ENCODE results near the gene RHEX.

Gene RHEX

GRCh38 chr1:206106328-206107167, 53.6 kb downstream of the RHEX start:
- Histone ChIP-seq H3K9ac (ENCODE audit: low read length) (no peak overlapping the region), H3K9me3 (ENCODE audit: control insufficient read depth, low read length) (no peaks in the 10 kb centered on the region), H3K27me3 (ENCODE audit: control insufficient read depth, insufficient read depth, low read length) (no peaks in the 10 kb centered on the region), H3K4me3 (ENCODE audit: low read length) (no peak overlapping the region), H3K4me1 (ENCODE audit: control insufficient read depth, insufficient read depth, low read length) (no peaks in the 10 kb centered on the region), H3K36me3 (ENCODE audit: control insufficient read depth, insufficient read depth, low read length) (no peaks in the 10 kb centered on the region)

- H3K9me3 ChIP-seq (ENCODE audit: control insufficient read depth, low read length): no peaks in the 10 kb centered on the region
- no peaks in the 10 kb centered on the region for H3K4me1 ChIP-seq (ENCODE audit: control insufficient read depth, insufficient read depth, low read length)
- H3K27me3 ChIP-seq (ENCODE audit: control insufficient read depth, insufficient read depth, low read length): no peaks in the 10 kb centered on the region
- H3K4me3 ChIP-seq (ENCODE audit: low read length): no peak overlapping the region
- H3K36me3 ChIP-seq (ENCODE audit: control insufficient read depth, insufficient read depth, low read length): no peaks in the 10 kb centered on the region
- no peak overlapping the region for H3K9ac ChIP-seq (ENCODE audit: low read length)
Measured at GRCh38 chr1:206107168-206107544, 54.2 kb downstream of the RHEX start.

- Histone ChIP-seq H3K36me3 (ENCODE audit: control insufficient read depth, insufficient read depth, low read length) (no peaks in the 10 kb centered on the region), H3K9me3 (ENCODE audit: control insufficient read depth, low read length) (no peaks in the 10 kb centered on the region), H3K4me3 (ENCODE audit: low read length) (no peak overlapping the region), H3K4me1 (ENCODE audit: control insufficient read depth, insufficient read depth, low read length) (peaks cover 14% of the 10 kb centered on the region), H3K9ac (ENCODE audit: low read length) (no peak overlapping the region), H3K27me3 (ENCODE audit: control insufficient read depth, insufficient read depth, low read length) (no peaks in the 10 kb centered on the region)
Measured at GRCh38 chr1:206108635-206109034, 55.7 kb downstream of the RHEX start.

GRCh38 chr1:206109718-206110117, 56.7 kb downstream of the RHEX start:
- no peak overlapping the region for H3K9ac ChIP-seq (ENCODE audit: low read length)
- H3K4me1 ChIP-seq (ENCODE audit: control insufficient read depth, insufficient read depth, low read length): peaks cover 14% of the 10 kb centered on the region
- H3K27me3 ChIP-seq (ENCODE audit: control insufficient read depth, insufficient read depth, low read length): no peaks in the 10 kb centered on the region
- H3K4me3 ChIP-seq (ENCODE audit: low read length): no peak overlapping the region
- no peaks in the 10 kb centered on the region for H3K36me3 ChIP-seq (ENCODE audit: control insufficient read depth, insufficient read depth, low read length)
- H3K9me3 ChIP-seq (ENCODE audit: control insufficient read depth, low read length): no peaks in the 10 kb centered on the region

- H3K9ac ChIP-seq (ENCODE audit: low read length): no peak overlapping the region
- no peaks in the 10 kb centered on the region for H3K27me3 ChIP-seq (ENCODE audit: control insufficient read depth, insufficient read depth, low read length)
- peaks cover 14% of the 10 kb centered on the region for H3K4me1 ChIP-seq (ENCODE audit: control insufficient read depth, insufficient read depth, low read length)
- no peaks in the 10 kb centered on the region for H3K9me3 ChIP-seq (ENCODE audit: control insufficient read depth, low read length)
- no peak overlapping the region for H3K4me3 ChIP-seq (ENCODE audit: low read length)
- no peaks in the 10 kb centered on the region for H3K36me3 ChIP-seq (ENCODE audit: control insufficient read depth, insufficient read depth, low read length)
Measured at GRCh38 chr1:206110161-206110560, 57.2 kb downstream of the RHEX start.

GRCh38 chr1:206110820-206111219, 57.8 kb downstream of the RHEX start:
- H3K36me3 ChIP-seq (ENCODE audit: control insufficient read depth, insufficient read depth, low read length): no peaks in the 10 kb centered on the region
- no peak overlapping the region for H3K9ac ChIP-seq (ENCODE audit: low read length)
- no peaks in the 10 kb centered on the region for H3K9me3 ChIP-seq (ENCODE audit: control insufficient read depth, low read length)
- no peak overlapping the region for H3K4me3 ChIP-seq (ENCODE audit: low read length)
- H3K27me3 ChIP-seq (ENCODE audit: control insufficient read depth, insufficient read depth, low read length): no peaks in the 10 kb centered on the region
- H3K4me1 ChIP-seq (ENCODE audit: control insufficient read depth, insufficient read depth, low read length): peaks cover 14% of the 10 kb centered on the region

- Histone ChIP-seq H3K9ac (ENCODE audit: low read length) (no peak overlapping the region), H3K4me1 (ENCODE audit: control insufficient read depth, insufficient read depth, low read length) (peaks cover 14% of the 10 kb centered on the region), H3K27me3 (ENCODE audit: control insufficient read depth, insufficient read depth, low read length) (no peaks in the 10 kb centered on the region), H3K4me3 (ENCODE audit: low read length) (no peak overlapping the region), H3K36me3 (ENCODE audit: control insufficient read depth, insufficient read depth, low read length) (no peaks in the 10 kb centered on the region), H3K9me3 (ENCODE audit: control insufficient read depth, low read length) (no peaks in the 10 kb centered on the region)
Measured at GRCh38 chr1:206111271-206111927, 58.4 kb downstream of the RHEX start.

GRCh38 chr1:206112600-206113301, 59.8 kb downstream of the RHEX start:
- H3K9me3 ChIP-seq (ENCODE audit: control insufficient read depth, low read length): no peaks in the 10 kb centered on the region
- H3K27me3 ChIP-seq (ENCODE audit: control insufficient read depth, insufficient read depth, low read length): peaks cover 10% of the 10 kb centered on the region
- no peak overlapping the region for H3K4me3 ChIP-seq (ENCODE audit: low read length)
- H3K9ac ChIP-seq (ENCODE audit: low read length): no peak overlapping the region
- peaks cover 24% of the 10 kb centered on the region for H3K4me1 ChIP-seq (ENCODE audit: control insufficient read depth, insufficient read depth, low read length)
- H3K36me3 ChIP-seq (ENCODE audit: control insufficient read depth, insufficient read depth, low read length): no peaks in the 10 kb centered on the region

- Histone ChIP-seq H3K9ac (ENCODE audit: low read length) (no peak overlapping the region), H3K9me3 (ENCODE audit: control insufficient read depth, low read length) (no peaks in the 10 kb centered on the region), H3K36me3 (ENCODE audit: control insufficient read depth, insufficient read depth, low read length) (no peaks in the 10 kb centered on the region), H3K4me3 (ENCODE audit: low read length) (no peak overlapping the region), H3K27me3 (ENCODE audit: control insufficient read depth, insufficient read depth, low read length) (peaks cover 16% of the 10 kb centered on the region), H3K4me1 (ENCODE audit: control insufficient read depth, insufficient read depth, low read length) (peaks cover 27% of the 10 kb centered on the region)
Measured at GRCh38 chr1:206114692-206115640, 62.0 kb downstream of the RHEX start.

GRCh38 chr1:206115791-206116190, 62.8 kb downstream of the RHEX start:
- no peaks in the 10 kb centered on the region for H3K36me3 ChIP-seq (ENCODE audit: control insufficient read depth, insufficient read depth, low read length)
- no peak overlapping the region for H3K9ac ChIP-seq (ENCODE audit: low read length)
- H3K4me1 ChIP-seq (ENCODE audit: control insufficient read depth, insufficient read depth, low read length): peaks cover 27% of the 10 kb centered on the region
- no peak overlapping the region for H3K4me3 ChIP-seq (ENCODE audit: low read length)
- H3K9me3 ChIP-seq (ENCODE audit: control insufficient read depth, low read length): no peaks in the 10 kb centered on the region
- H3K27me3 ChIP-seq (ENCODE audit: control insufficient read depth, insufficient read depth, low read length): peaks cover 16% of the 10 kb centered on the region

GRCh38 chr1:206116191-206116872, 63.4 kb downstream of the RHEX start:
- Histone ChIP-seq H3K4me1 (ENCODE audit: control insufficient read depth, insufficient read depth, low read length) (peaks cover 27% of the 10 kb centered on the region), H3K36me3 (ENCODE audit: control insufficient read depth, insufficient read depth, low read length) (no peaks in the 10 kb centered on the region), H3K9ac (ENCODE audit: low read length) (no peak overlapping the region), H3K9me3 (ENCODE audit: control insufficient read depth, low read length) (no peaks in the 10 kb centered on the region), H3K27me3 (ENCODE audit: control insufficient read depth, insufficient read depth, low read length) (peaks cover 16% of the 10 kb centered on the region), H3K4me3 (ENCODE audit: low read length) (no peak overlapping the region)

Measured in mucosa of stomach (tissue), 1 donor.